HepG2 (cell line): ENCODE results near the gene NKD1. TPM values are rescaled to one million over a fixed set of nuclear protein-coding genes. Genes with fewer than 3 reads are reported as not detected.

Experiments
- ATAC-seq: fragments of 200-7000 bp; cut with Tn5 transposase; 3 replicates; pipeline ENCODE4 v1.9.1; 2020; ENCODE audit warnings: mild to moderate bottlenecking, moderate library complexity
- BruUV-seq: library from RNA; stranded (reverse); fragments of 400-500 nt; replicated peaks from 2 replicates; lab custom pipeline; 2021; lab: Mats Ljungman, UMichigan
- CTCF ChIA-PET: fragments of 300-600 bp; formaldehyde crosslinking; extraction: SDS; loops from one replicate; lab custom pipeline; 2021; ENCODE audit warnings: low total read pairs, inconsistent platforms, low intra/inter-chr PET ratio; lab: Yijun Ruan, JAX
- POLR2A ChIA-PET: fragments of 350-600 bp; sonication (Branson Sonifier 250); formaldehyde crosslinking; loops from one replicate; lab custom pipeline; 2020; ENCODE audit warnings: antibody characterized with exemption, inconsistent platforms; lab: Yijun Ruan, JAX
- DNase-seq: peaks from one replicate; pipeline ENCODE4 v3.0.0-alpha.2; 2015; ENCODE audit warnings: low spot score
- FAIRE-seq: peaks from 3 replicates; lab custom pipeline; 2011; peaks lifted over from hg19 to GRCh38; lab: Jason Lieb, UNC
- H2AFZ ChIP-seq: one replicate; pipeline ENCODE4 v1.6.1; 2011; ENCODE audit warnings: low read length, inconsistent platforms
- H3K27ac ChIP-seq: fragments of 300-600 bp; 3 replicates; pipeline ENCODE4 v1.8.0; 2011; ENCODE audit warnings: mixed run types, mild to moderate bottlenecking, mixed read lengths, low read length, inconsistent platforms; ENCODE audit not compliant: insufficient read depth; ENCODE audit errors: extremely low read length
- H3K27me3 ChIP-seq, 2 experiments: fragments of 200-600 bp in 1 of 2; 2 replicates in 1 of 2; 3 replicates in 1 of 2; pipeline versions ENCODE4 v1.6.0 to v1.8.0; 2011; ENCODE audit warnings: low read length in 2 of 2, mild to moderate bottlenecking in 2 of 2, moderate library complexity in 2 of 2, inconsistent platforms in 1 of 2; ENCODE audit not compliant: insufficient read depth in 2 of 2, control insufficient read depth in 1 of 2
- H3K36me3 ChIP-seq, 2 experiments: fragments of 200-600 bp in 1 of 2; replicated peaks in 1 of 2; 2 replicates in 1 of 2; 3 replicates in 1 of 2; pipeline versions ENCODE4 v1.5.1 to v1.8.0; 2011; ENCODE audit warnings: low read length in 2 of 2, inconsistent platforms in 1 of 2; ENCODE audit not compliant: insufficient read depth in 2 of 2, control insufficient read depth in 1 of 2
- H3K4me1 ChIP-seq: 2 replicates; pipeline ENCODE4 v1.5.1; 2012; ENCODE audit warnings: low read length, inconsistent platforms; ENCODE audit not compliant: insufficient read depth
- H3K4me2 ChIP-seq: 2 replicates; pipeline ENCODE4 v1.6.0; 2011; ENCODE audit warnings: low read depth, low read length, inconsistent platforms
- H3K4me3 ChIP-seq, 3 experiments: fragments of 200-600 bp in 1 of 3; sonication (generic), shearing (Covaris generic) in 1 of 3; replicated peaks in 1 of 3; 2 replicates each; pipeline ENCODE4 v1.5.1; 2011 to 2016; ENCODE audit warnings: low read length in 3 of 3, inconsistent platforms in 2 of 3, low read depth in 2 of 3, mild to moderate bottlenecking in 2 of 3, control low read depth in 1 of 3, mixed read lengths in 1 of 3; ENCODE audit not compliant: insufficient read depth in 1 of 3
- H3K79me2 ChIP-seq: one replicate; pipeline ENCODE4 v1.6.1; 2011; ENCODE audit warnings: low read length, inconsistent platforms; ENCODE audit not compliant: insufficient read depth
- H3K9ac ChIP-seq: 2 replicates; pipeline ENCODE4 v1.6.0; 2011; ENCODE audit warnings: mild to moderate bottlenecking, low read depth, low read length, inconsistent platforms; ENCODE audit not compliant: insufficient read depth
- H3K9me3 ChIP-seq: 2 replicates; pipeline ENCODE4 v1.5.1; 2012; ENCODE audit warnings: mild to moderate bottlenecking, low read length
- H4K20me1 ChIP-seq: 2 replicates; pipeline ENCODE4 v1.6.0; 2011; ENCODE audit warnings: inconsistent platforms, mild to moderate bottlenecking, low read length, moderate library complexity; ENCODE audit not compliant: insufficient read depth
- AGO2 ChIP-seq: fragments of 200-400 bp; formaldehyde crosslinking; optimal IDR thresholded peaks from 2 replicates; pipeline ENCODE3; 2017; ENCODE audit warnings: mild to moderate bottlenecking, low read depth, low read length, moderate library complexity
- ARHGAP35 ChIP-seq: sonication (generic); formaldehyde crosslinking; IDR thresholded peaks from 2 replicates; pipeline ENCODE4 v1.9.0; 2022; ENCODE audit warnings: mild to moderate bottlenecking, inconsistent platforms, moderate library complexity, missing genetic modification reagents, borderline replicate concordance
- CBFB ChIP-seq: sonication (generic); formaldehyde crosslinking; IDR thresholded peaks from 2 replicates; pipeline ENCODE4 v1.4.0; 2020; ENCODE audit warnings: missing genetic modification reagents
- DZIP1 ChIP-seq: sonication (generic); formaldehyde crosslinking; IDR thresholded peaks from 2 replicates; pipeline ENCODE4 v1.5.0; 2020; ENCODE audit warnings: mild to moderate bottlenecking, missing genetic modification reagents
- POLR2A ChIP-seq, 2 experiments: IDR thresholded peaks; 2 replicates each; pipeline ENCODE4 v1.6.1; 2011; ENCODE audit warnings: low read depth in 2 of 2, low read length in 2 of 2, mild to moderate bottlenecking in 1 of 2, moderate library complexity in 1 of 2; ENCODE audit not compliant: insufficient read depth in 1 of 2
- POLR2G ChIP-seq: fragments of 200-400 bp; formaldehyde crosslinking; IDR thresholded peaks from 2 replicates; pipeline ENCODE4 v1.6.1; 2018; ENCODE audit warnings: mild to moderate bottlenecking, low read depth, low read length, moderate library complexity
- RBFOX2 ChIP-seq: fragments of 200-400 bp; formaldehyde crosslinking; IDR thresholded peaks from 2 replicates; pipeline ENCODE4 v1.6.1; 2017; ENCODE audit warnings: low read depth, mild to moderate bottlenecking, low read length
- ZNF776 ChIP-seq: sonication (generic); formaldehyde crosslinking; IDR thresholded peaks from 2 replicates; pipeline ENCODE4 v1.4.0; 2020; ENCODE audit warnings: mild to moderate bottlenecking, missing genetic modification reagents
- WGBS: methylation state at CpG from one replicate; pipeline ENCODE4 v1.1.6; 2017; ENCODE audit warnings: low lambda C conversion rate; 5-methylcytosine and 5-hydroxymethylcytosine counted together
- in situ Hi-C: cut with HindIII; loops from 2 replicates; pipeline ENCODE4 v1.10.0; 2017; ENCODE audit warnings: low pct_unique_long_range_greater_than_20kb; ENCODE audit not compliant: extremely low pct_ligation_motif_present
- intact Hi-C: fragments of 100-400 bp; cut with micrococcal nuclease; formaldehyde crosslinking; loops from one replicate; pipeline ENCODE4 v1.10.0; 2022; ENCODE audit not compliant: unreplicated experiment
- polyA plus RNA-seq, 8 experiments: library from polyadenylated mRNA; depleted of rRNA in 3 of 8; stranded (reverse) in 7 of 8; unstranded in 1 of 8; fragments of >200 nt; fragmentation: Illumina TruSeq in 4 of 8; extraction: Trizol in 4 of 8; gene quantifications; 2 replicates each; pipeline versions ENCODE4 v1.2.1 to v1.2.3, GENCODE V29; 2011 to 2016; ENCODE audit warnings: low read depth in 4 of 8, missing spikeins in 1 of 8, mixed read lengths in 1 of 8; ENCODE audit not compliant: insufficient read depth in 1 of 8
- total RNA-seq, 5 experiments: library from RNA; depleted of rRNA; stranded (reverse); fragments of >200 nt; fragmentation: Illumina TruSeq; extraction: Trizol; gene quantifications; 2 replicates each; pipeline ENCODE4 v1.2.3, GENCODE V29; 2016; ENCODE audit warnings: low read depth in 1 of 5

The NKD1 gene
- total and polyA plus RNA-seq, 2 of the 13 experiments (the other 11 are each of a cell fraction or from before 2014, with no cell fraction given): 70.4 to 121 TPM

- no peak overlapping the region for H3K9ac ChIP-seq
- H3K4me1 ChIP-seq: peaks cover 94% of the 10 kb centered on the region
- no peak overlapping the region for H2AFZ ChIP-seq
- BruUV-seq: no TSS peak
- no peak overlapping the region for H3K27ac ChIP-seq
- intact Hi-C loops (no loop called here), in situ Hi-C loops (no loop called here)
- peaks cover 100% of the 10 kb centered on the region for H4K20me1 ChIP-seq
- DNase-seq: no peak
- ChIA-PET CTCF (no interaction called here), POLR2A (no interaction called here)
- no peak overlapping the region for H3K4me3 ChIP-seq
- FAIRE-seq: no peak
- peaks cover 100% of the 10 kb centered on the region for H3K79me2 ChIP-seq
- no peak for ATAC-seq
- WGBS: 95% methylated on average over 7 of the region's 7 CpGs
- no peaks in the 10 kb centered on the region for H3K9me3 ChIP-seq
- TF ChIP-seq AGO2 (peak; percentile 59), CBFB (CRISPR knock-in tag) (no peak), ZNF776 (no peak), POLR2A (IDR thresholded peaks at IDR 0.05; ENCODE audit: insufficient read depth in 1 of 2, low read depth in 2 of 2, low read length in 2 of 2) (no peak), ARHGAP35 (CRISPR knock-in tag) (0 out of 2 replicates have a peak, but pooled peaks have one; percentile 38), DZIP1 (CRISPR knock-in tag) (no peak), POLR2G (peak; percentile 31), RBFOX2 (peak; percentile 61)
- no peak overlapping the region for H3K4me2 ChIP-seq
- peaks cover 72 to 96% of the 10 kb centered on the region in 2 experiments for H3K36me3 ChIP-seq
- H3K27me3 ChIP-seq: no peaks in the 10 kb centered on the region
Measured at GRCh38 chr16:50572700-50573099, 24.5 kb downstream of the NKD1 start.
